ENCODE results near the gene OSGEP. TPM values are rescaled to one million over a fixed set of nuclear protein-coding genes. Genes with fewer than 3 reads are reported as not detected.
A peak's percentile ranks its signal among the peaks of the same experiment; 100 is the strongest.

OSGEP gene
- total RNA-seq, 1 donor from 2014 or later: 69.8 TPM

DNA sequence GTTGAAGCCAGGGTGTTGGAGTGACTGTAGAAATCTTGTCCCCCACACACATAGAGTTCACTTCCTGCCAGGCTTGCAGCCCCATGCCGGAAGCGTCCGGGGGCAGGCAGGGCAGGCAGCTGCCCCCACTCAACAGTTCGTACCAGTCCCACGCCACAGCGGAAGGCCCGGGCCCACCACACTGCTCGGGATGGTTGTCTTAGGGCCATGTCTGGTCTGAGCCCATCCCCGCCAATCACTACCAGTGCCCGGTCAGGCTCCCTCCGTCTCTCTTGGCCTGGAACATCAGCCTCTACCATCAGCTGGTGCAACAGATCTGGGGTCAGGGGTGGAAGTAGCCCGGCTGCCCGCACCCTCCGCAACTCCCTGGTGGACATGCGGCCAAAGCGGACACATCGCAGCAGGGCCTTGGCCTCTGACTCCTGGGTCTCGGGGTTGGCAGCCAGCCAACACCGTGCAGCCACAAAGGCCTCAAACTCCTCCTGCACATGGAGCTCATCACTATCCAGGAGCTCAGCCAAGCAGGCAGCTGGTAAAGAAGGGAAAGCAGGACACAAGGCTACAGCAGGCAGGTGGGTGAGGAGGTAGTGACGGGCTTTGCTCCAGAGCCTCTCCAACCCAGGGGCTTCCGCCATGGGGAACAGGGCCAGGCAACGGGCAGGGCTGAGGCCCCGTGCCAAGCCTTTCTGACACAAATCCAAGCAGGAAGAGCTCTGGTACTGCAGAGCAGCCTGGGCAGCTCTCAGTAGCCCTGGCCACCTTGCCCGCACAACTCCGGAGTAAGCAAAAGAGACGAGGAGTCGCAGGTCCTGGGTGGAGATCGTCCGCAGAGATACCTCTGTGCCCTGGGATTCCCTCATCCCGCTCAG, 24.6 kb downstream of the OSGEP start:
- DNase-seq: no peak
- H3K9me3 Mint-ChIP-seq: no peaks in the 10 kb centered on the region
- H3K4me1 Mint-ChIP-seq: peaks cover 22% of the 10 kb centered on the region
- H3K4me3 Mint-ChIP-seq: no peak overlapping the region
- intact Hi-C loops (cut with micrococcal nuclease): no loop called here
- H3K27me3 Mint-ChIP-seq: no peaks in the 10 kb centered on the region
- H3K36me3 Mint-ChIP-seq (ENCODE audit: low read depth): no peaks in the 10 kb centered on the region
- no peak overlapping the region for H3K27ac Mint-ChIP-seq

DNA sequence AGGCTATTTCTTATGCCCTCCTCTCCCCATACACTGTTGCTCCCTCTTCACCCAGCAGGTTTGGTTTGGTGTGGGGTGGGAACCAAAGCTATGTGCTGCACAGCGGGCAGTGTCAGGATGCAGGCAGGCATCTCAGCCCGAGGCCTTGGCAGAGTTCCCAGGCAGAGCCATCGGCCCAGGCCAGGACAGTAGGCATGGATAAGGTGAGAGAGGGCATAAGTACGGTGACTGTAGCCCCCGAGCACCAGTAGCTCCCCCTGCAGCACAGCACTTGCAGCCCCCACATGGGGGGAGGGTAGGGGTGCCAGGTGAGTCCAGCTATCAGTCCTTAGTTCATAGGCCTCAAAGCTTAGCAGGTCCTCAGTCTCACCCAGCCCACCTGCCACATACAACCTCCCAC, 25.8 kb downstream of the OSGEP start:
- no peak overlapping the region for H3K4me3 Mint-ChIP-seq
- H3K4me1 Mint-ChIP-seq: peaks cover 22% of the 10 kb centered on the region
- no peak overlapping the region for H3K27ac Mint-ChIP-seq
- no peak for DNase-seq
- intact Hi-C loops (cut with micrococcal nuclease): no loop called here
- no peaks in the 10 kb centered on the region for H3K9me3 Mint-ChIP-seq
- H3K27me3 Mint-ChIP-seq: no peaks in the 10 kb centered on the region
- no peaks in the 10 kb centered on the region for H3K36me3 Mint-ChIP-seq (ENCODE audit: low read depth)

DNA sequence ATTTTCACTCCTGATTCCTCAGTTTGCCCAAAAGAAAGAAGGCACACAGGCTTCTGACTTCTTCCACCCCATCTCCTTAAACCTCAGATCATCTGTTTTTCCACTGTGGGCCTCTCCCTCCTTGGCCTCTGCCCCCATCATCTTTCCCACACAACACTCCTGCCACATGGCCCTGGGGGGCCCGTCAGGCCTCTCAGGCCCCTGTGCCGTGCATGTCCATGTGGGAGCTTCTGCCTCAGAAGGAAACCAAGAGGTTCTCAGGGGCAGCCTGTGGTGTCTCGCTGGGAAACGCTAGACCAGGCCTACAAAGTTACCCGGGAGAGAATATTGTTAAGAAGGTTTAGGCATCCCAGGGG, 26.6 kb downstream of the OSGEP start:
- Mint-ChIP-seq H3K9me3 (no peaks in the 10 kb centered on the region), H3K27ac (peak overlapping the region; percentile 80), H3K27me3 (no peaks in the 10 kb centered on the region), H3K4me1 (peaks cover 22% of the 10 kb centered on the region), H3K36me3 (ENCODE audit: low read depth) (no peaks in the 10 kb centered on the region), H3K4me3 (peak overlapping the region; percentile 52)
- DNase-seq: no peak
- intact Hi-C loops (cut with micrococcal nuclease): no loop called here

GRCh38 chr14:20427231-20428009, 27.2 kb downstream of the OSGEP start:
- H3K27me3 Mint-ChIP-seq: no peaks in the 10 kb centered on the region
- DNase-seq: no peak
- no peaks in the 10 kb centered on the region for H3K9me3 Mint-ChIP-seq
- peaks cover 22% of the 10 kb centered on the region for H3K4me1 Mint-ChIP-seq
- intact Hi-C loops (cut with micrococcal nuclease): loop anchor here (2.0 kb wide), 1 partner anchor 15 kb away; the partner anchor contains the start of gene TEP1
- no peaks in the 10 kb centered on the region for H3K36me3 Mint-ChIP-seq (ENCODE audit: low read depth)
- H3K27ac Mint-ChIP-seq: peak overlapping the region; percentile 80
- peak overlapping the region; percentile 52 for H3K4me3 Mint-ChIP-seq

GRCh38 chr14:20424851-20425250, 29.8 kb downstream of the OSGEP start:
- intact Hi-C loops (cut with micrococcal nuclease): no loop called here
- no peak for DNase-seq

DNA sequence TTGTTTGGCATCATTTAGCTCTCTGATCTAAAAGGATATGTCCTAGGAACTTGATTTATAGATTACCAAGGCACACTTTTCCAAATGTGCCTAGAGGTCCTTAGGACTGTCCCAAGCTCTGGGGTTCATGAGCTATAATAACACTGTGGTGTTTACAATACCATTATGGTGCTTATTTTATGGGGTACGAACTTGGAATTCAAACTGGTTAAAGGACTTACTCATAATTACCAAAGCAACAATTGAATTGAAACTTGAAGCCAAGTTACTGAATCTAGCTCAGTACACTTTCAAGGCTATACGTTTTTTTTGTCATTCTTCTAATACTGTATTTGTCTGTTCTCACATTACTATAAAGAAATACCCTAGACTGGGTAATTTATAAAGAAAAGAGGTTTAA, 31.7 kb downstream of the OSGEP start:
- DNase-seq: no peak
- Mint-ChIP-seq H3K27me3 (no peaks in the 10 kb centered on the region), H3K4me1 (peaks cover 12% of the 10 kb centered on the region), H3K9me3 (no peaks in the 10 kb centered on the region), H3K27ac (no peak overlapping the region), H3K36me3 (ENCODE audit: low read depth) (no peaks in the 10 kb centered on the region), H3K4me3 (no peak overlapping the region)
- intact Hi-C loops (cut with micrococcal nuclease): no loop called here

More at GRCh38 chr14:20424851-20425250, 29.8 kb downstream of the OSGEP start:
- H3K36me3 Mint-ChIP-seq (ENCODE audit: low read depth): no peaks in the 10 kb centered on the region
- H3K27me3 Mint-ChIP-seq: no peaks in the 10 kb centered on the region
- no peak overlapping the region for H3K4me3 Mint-ChIP-seq
- no peak overlapping the region for H3K27ac Mint-ChIP-seq
- H3K9me3 Mint-ChIP-seq: no peaks in the 10 kb centered on the region
- H3K4me1 Mint-ChIP-seq: peaks cover 22% of the 10 kb centered on the region

- Mint-ChIP-seq H3K9me3 (no peaks in the 10 kb centered on the region), H3K27me3 (no peaks in the 10 kb centered on the region), H3K27ac (no peak overlapping the region), H3K36me3 (ENCODE audit: low read depth) (no peaks in the 10 kb centered on the region), H3K4me3 (no peak overlapping the region), H3K4me1 (peaks cover 4% of the 10 kb centered on the region)
- DNase-seq: no peak
- intact Hi-C loops (cut with micrococcal nuclease): no loop called here
Measured at GRCh38 chr14:20421267-20421666, 33.3 kb downstream of the OSGEP start.

DNA sequence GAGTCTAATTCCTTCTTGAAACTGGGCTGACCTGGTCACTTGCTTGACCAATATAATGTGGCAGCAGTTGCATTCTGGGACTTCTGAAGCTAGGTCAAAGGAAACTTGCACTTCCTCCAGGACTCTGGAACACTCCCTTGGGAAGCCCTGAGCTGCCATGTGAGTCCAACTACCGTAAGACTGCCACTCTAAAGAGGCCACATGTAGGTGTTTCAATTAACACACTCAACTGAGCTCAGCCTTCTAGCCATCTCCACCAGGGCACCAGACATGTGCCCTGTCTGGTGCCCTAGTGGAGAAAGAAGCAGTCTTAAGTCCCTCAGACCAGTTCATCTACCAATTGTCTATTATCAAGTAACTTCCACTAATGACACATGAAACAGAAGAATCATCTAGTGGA, 35.2 kb downstream of the OSGEP start:
- no peak overlapping the region for H3K27ac Mint-ChIP-seq
- H3K4me3 Mint-ChIP-seq: no peak overlapping the region
- no peaks in the 10 kb centered on the region for H3K36me3 Mint-ChIP-seq (ENCODE audit: low read depth)
- intact Hi-C loops (cut with micrococcal nuclease): no loop called here
- H3K4me1 Mint-ChIP-seq: peaks cover 8% of the 10 kb centered on the region
- DNase-seq: no peak
- no peaks in the 10 kb centered on the region for H3K27me3 Mint-ChIP-seq
- no peaks in the 10 kb centered on the region for H3K9me3 Mint-ChIP-seq

GRCh38 chr14:20418501-20418909, 36.1 kb downstream of the OSGEP start:
- Mint-ChIP-seq H3K27me3 (no peaks in the 10 kb centered on the region), H3K4me3 (no peak overlapping the region), H3K36me3 (ENCODE audit: low read depth) (no peaks in the 10 kb centered on the region), H3K4me1 (peaks cover 16% of the 10 kb centered on the region), H3K9me3 (no peaks in the 10 kb centered on the region), H3K27ac (no peak overlapping the region)
- DNase-seq: no peak
- intact Hi-C loops (cut with micrococcal nuclease): no loop called here

- Mint-ChIP-seq H3K36me3 (ENCODE audit: low read depth) (no peaks in the 10 kb centered on the region), H3K27me3 (no peaks in the 10 kb centered on the region), H3K4me3 (no peak overlapping the region), H3K27ac (no peak overlapping the region), H3K9me3 (no peaks in the 10 kb centered on the region), H3K4me1 (peaks cover 20% of the 10 kb centered on the region)
- DNase-seq: no peak
- intact Hi-C loops (cut with micrococcal nuclease): no loop called here
Measured at GRCh38 chr14:20417250-20418186, 37.1 kb downstream of the OSGEP start.

- Mint-ChIP-seq H3K27me3 (no peaks in the 10 kb centered on the region), H3K27ac (no peak overlapping the region), H3K9me3 (no peaks in the 10 kb centered on the region), H3K36me3 (ENCODE audit: low read depth) (peaks cover 1% of the 10 kb centered on the region), H3K4me3 (no peak overlapping the region), H3K4me1 (peaks cover 29% of the 10 kb centered on the region)
- DNase-seq: no peak
- intact Hi-C loops (cut with micrococcal nuclease): no loop called here
Measured at GRCh38 chr14:20416223-20416622, 38.4 kb downstream of the OSGEP start.

- intact Hi-C loops (cut with micrococcal nuclease): loop anchor here (1.0 kb wide), 2 partner anchors 72 to 194 kb away; partner anchors contain the start of gene PARP2
- peak; percentile 84 for DNase-seq
Measured at GRCh38 chr14:20415782-20416206, 38.8 kb downstream of the OSGEP start.

DNA sequence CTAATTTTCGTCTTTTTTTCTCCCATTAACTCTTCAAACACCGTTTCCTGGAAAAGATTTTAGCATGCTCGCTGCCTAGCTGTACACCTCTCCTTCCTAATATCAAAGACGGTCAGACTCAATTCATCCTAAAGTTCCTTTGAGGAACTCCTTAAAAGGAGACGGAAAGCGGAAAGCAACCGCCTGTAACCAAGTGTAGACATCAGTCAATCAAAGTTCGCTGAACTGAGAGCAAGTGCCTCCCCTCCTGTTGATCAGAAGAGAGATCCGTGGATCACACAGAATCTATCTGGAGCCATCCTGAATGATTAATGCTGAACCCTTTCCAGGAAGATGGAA, 40.9 kb downstream of the OSGEP start:
- Mint-ChIP-seq H3K27me3 (no peaks in the 10 kb centered on the region), H3K4me1 (peaks cover 42% of the 10 kb centered on the region), H3K36me3 (ENCODE audit: low read depth) (peaks cover 10% of the 10 kb centered on the region)

More at GRCh38 chr14:20415782-20416206, 38.8 kb downstream of the OSGEP start:
- peaks cover 4% of the 10 kb centered on the region for H3K36me3 Mint-ChIP-seq (ENCODE audit: low read depth)
- H3K27ac Mint-ChIP-seq: peak overlapping the region; percentile 52
- no peaks in the 10 kb centered on the region for H3K27me3 Mint-ChIP-seq
- peaks cover 33% of the 10 kb centered on the region for H3K4me1 Mint-ChIP-seq
- no peaks in the 10 kb centered on the region for H3K9me3 Mint-ChIP-seq
- H3K4me3 Mint-ChIP-seq: no peak overlapping the region

More for the DNA sequence above, 40.9 kb downstream of the OSGEP start:
- DNase-seq: peak; percentile 81
- no peaks in the 10 kb centered on the region for H3K9me3 Mint-ChIP-seq
- intact Hi-C loops (cut with micrococcal nuclease): loop anchor here (1.0 to 5.0 kb wide), 6 partner anchors 12 to 269 kb away; partner anchors contain the start of genes APEX1 and RNASE4
- H3K27ac Mint-ChIP-seq: peak overlapping the region; percentile 96
- peak overlapping the region; percentile 97 for H3K4me3 Mint-ChIP-seq

Measured in activated CD4-positive, alpha-beta T cell treated with anti-CD3 and anti-CD28 coated beads, Interleukin-2, amount 10 ng/mL, durations not matched to agents 24 days and 14 days (primary cell).